Brain microvascular endothelial cell (primary cell): Measurements from ENCODE around the gene DOCK1.

Experiments used
- DNase-seq: peaks from one replicate; pipeline ENCODE4 v3.0.0-alpha.2; 2020
- H3K27ac ChIP-seq: fragments of 250-450 bp; sonication (Bioruptor Pico); 2 replicates; pipeline ENCODE4 v1.5.1; 2020; ENCODE audit warnings: mild to moderate bottlenecking, moderate library complexity
- H3K27me3 ChIP-seq: fragments of 250-450 bp; sonication (Bioruptor Pico); replicated peaks from 2 replicates; pipeline ENCODE4 v1.5.1; 2020; ENCODE audit warnings: mild to moderate bottlenecking
- H3K36me3 ChIP-seq: fragments of 250-450 bp; sonication (Bioruptor Pico); replicated peaks from 2 replicates; pipeline ENCODE4 v1.5.1; 2020; ENCODE audit warnings: mild to moderate bottlenecking
- H3K4me3 ChIP-seq: 2 replicates; pipeline ENCODE4 v1.5.1; 2011; ENCODE audit warnings: low read depth, mild to moderate bottlenecking, control low read depth, low read length, moderate library complexity
- in situ Hi-C: cut with HindIII; loops from 2 replicates; pipeline ENCODE4 v1.10.0; 2017; ENCODE audit warnings: low sequenced_read_pairs, low pct_ligation_motif_present
- TF ChIP-seq, protein P1 (sequence below): IDR thresholded peaks from 2 replicates; pipeline ENCODE4 v1.5.1; 2011; ENCODE audit warnings: low read depth, mild to moderate bottlenecking, moderate library complexity, low read length, control low read depth, inconsistent platforms; ENCODE audit errors: missing control alignments

The DOCK1 gene

DNA sequence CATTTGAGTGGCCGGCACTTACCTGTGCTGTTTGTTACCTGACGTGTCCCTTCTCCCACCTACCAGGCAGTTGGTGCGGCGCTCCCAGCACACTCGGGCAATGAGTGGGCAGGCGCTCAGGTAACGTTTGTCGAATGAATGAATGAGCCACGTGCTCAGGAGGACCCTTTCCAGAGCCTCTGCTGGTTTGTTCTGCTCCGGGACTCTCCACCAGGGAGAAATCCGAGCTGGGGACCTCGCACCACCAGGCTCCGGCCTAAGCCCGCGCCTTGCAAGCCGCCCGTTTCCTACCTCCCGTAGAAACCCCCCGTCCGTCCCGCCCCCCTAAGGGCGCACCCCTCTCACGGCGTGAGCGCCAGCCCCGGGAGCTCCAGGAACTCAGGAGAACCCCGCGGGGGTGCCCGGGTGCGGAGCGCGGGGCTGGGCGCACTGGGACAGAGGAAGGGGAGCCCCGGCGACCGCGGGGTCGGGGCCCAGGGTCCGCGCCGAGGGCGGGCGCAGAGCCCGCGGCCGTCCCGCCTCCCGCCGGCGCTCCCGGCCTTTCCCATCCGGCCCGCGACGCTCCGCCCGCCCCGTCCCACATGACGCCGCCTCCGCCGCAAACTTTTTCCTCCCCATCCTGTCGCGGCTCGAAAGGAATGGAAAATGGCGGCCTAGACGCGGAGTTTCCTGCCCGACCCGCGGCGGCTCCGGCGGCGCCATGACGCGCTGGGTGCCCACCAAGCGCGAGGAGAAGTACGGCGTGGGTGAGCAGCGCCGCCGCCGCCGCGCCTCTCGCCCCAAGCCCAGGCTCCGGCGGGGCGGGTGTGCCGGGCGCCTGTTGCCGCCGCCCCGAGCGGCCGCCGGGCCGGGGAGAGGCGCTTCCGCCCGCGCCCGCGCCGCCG is at the start of gene DOCK1:
Gene DOCK1 (plus strand): TSS at position 611 of the 884 bp plus-strand sequence. CDS start 90 bp downstream, at position 701.
- TF ChIP-seq, protein P1, sequence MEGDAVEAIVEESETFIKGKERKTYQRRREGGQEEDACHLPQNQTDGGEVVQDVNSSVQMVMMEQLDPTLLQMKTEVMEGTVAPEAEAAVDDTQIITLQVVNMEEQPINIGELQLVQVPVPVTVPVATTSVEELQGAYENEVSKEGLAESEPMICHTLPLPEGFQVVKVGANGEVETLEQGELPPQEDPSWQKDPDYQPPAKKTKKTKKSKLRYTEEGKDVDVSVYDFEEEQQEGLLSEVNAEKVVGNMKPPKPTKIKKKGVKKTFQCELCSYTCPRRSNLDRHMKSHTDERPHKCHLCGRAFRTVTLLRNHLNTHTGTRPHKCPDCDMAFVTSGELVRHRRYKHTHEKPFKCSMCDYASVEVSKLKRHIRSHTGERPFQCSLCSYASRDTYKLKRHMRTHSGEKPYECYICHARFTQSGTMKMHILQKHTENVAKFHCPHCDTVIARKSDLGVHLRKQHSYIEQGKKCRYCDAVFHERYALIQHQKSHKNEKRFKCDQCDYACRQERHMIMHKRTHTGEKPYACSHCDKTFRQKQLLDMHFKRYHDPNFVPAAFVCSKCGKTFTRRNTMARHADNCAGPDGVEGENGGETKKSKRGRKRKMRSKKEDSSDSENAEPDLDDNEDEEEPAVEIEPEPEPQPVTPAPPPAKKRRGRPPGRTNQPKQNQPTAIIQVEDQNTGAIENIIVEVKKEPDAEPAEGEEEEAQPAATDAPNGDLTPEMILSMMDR = no peak
- Histone ChIP-seq H3K4me3 (peak within 1 kb of the TSS; percentile 74), H3K27me3 (no peaks in the 10 kb centered on the region), H3K36me3 (no peaks in the 10 kb centered on the region), H3K27ac (peak within 1 kb of the TSS; percentile 68)
- DNase-seq = peak; percentile 53
- in situ Hi-C loops = no loop called here

DNA sequence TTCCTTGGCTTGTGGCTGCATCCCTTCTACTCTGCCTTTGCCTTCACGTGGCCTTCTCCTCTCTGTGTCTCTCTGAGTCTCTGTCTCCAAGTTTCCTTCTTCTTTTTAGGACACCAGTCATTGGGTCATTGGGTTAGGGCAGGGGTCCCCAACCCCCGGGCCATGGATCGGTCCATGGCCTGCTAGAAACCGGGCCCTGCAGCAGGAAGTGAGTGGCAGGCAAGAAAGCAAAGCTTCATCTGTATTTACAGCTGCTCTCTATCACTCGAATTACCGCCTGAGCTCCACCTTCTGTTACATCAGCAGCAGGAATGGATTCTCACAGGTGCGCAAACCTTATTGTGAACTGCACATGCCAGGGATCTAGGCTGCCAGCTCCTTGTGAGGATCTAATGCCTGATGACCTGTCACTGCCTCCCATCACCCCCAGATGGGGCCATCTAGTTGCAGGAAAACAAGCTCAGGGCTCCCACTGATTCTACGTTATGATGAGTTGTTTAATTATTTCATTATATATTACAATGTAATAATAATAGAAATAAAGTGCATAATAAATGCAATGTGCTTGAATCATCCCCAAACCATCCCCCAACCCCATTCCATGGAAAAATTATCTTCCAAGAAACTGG is 47.9 kb upstream of the DOCK1 start:
- in situ Hi-C loops = no loop called here
- TF ChIP-seq, protein P1 = no peak
- H3K27me3 ChIP-seq = no peaks in the 10 kb centered on the region

DNA sequence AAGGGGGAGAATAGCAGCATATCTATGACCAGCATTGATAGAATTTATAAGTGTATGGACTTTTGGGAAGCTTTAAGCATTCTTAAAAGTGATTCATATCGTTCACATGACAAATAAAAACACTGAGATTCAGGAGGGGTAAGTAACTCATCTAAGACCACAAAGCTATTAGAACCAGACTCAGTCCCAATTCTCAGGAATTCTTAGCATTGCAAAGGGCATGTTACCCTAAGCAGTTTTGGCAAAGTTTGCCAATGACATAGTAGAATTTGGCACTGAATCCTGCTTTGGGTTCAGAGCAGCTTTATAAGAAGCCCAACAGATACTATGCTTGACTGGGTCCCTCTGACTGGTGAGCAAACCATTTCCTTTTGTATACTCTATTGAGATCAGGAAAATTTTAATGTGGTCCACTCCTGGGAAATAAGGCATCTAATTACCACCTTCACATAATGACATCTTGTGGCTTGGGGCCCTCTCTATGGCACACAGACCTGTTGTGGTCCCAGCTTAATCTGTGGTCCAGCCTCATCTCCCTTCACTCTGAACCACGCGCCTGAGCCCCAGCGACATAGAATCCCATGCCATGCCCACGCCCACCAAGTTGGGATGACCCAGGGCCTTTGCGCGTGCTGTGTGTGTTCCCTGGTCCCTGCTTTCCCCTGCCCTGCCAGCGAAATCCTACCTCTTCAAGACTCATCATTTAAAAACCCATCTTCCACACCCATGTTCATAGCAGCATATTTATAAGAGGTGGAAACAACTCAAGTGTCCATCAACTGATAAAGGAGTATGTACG is 37.5 kb upstream of the DOCK1 start:
- H3K27me3 ChIP-seq = no peaks in the 10 kb centered on the region
- H3K4me3 ChIP-seq = no peak overlapping the region
- in situ Hi-C loops = no loop called here
- TF ChIP-seq, protein P1 = no peak
- peak overlapping the region; percentile 12 for H3K27ac ChIP-seq
- H3K36me3 ChIP-seq = no peaks in the 10 kb centered on the region
- DNase-seq = peak; percentile 85

More for the DNA sequence above, 47.9 kb upstream of the DOCK1 start:
- no peak for DNase-seq
- H3K4me3 ChIP-seq = no peak overlapping the region
- H3K36me3 ChIP-seq = no peaks in the 10 kb centered on the region
- no peak overlapping the region for H3K27ac ChIP-seq

DNA sequence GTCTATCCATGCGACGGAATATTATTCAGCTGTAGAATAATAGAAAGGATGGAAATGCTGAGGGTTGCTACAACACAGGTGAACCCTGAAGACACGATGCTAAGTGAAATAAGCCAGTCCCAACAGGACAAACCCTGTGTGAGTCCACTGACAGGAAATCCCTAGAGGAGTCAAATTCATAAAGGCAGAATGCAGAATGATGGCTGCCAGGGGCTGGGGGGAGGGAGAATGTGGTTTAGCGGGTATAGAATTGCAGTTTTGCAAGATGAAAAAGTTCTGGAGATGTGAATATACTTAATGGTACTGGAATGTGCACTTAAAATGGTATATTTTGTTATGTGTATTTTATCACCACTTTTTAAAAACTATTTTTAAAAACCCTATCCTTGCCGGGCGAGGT is 36.9 kb upstream of the DOCK1 start:
- no peaks in the 10 kb centered on the region for H3K27me3 ChIP-seq
- no peaks in the 10 kb centered on the region for H3K36me3 ChIP-seq
- H3K4me3 ChIP-seq = no peak overlapping the region
- no peak overlapping the region for H3K27ac ChIP-seq
- no peak for DNase-seq
- TF ChIP-seq, protein P1 = no peak
- in situ Hi-C loops = no loop called here

DNA sequence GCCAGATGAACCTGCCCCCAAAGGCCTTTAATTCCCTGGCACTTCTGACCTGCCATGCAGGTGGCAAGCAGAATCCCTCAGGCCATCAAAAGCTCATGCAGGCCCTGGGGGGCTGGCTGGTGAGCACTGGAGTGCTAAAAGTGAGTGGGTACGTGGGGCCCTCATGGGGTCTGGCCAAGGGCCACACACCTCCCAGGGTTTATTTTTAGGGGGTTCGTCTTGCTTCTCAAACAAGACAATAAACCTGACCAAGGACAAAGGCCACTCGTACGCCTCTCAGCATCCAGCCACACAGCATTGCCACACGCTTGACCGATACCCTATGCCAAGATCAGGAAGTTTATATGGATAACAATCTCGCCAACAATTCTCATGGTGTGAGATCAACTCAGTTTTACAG is 33.1 kb upstream of the DOCK1 start:
- TF ChIP-seq, protein P1 = no peak
- no peak overlapping the region for H3K27ac ChIP-seq
- H3K36me3 ChIP-seq = no peaks in the 10 kb centered on the region
- in situ Hi-C loops = no loop called here
- no peaks in the 10 kb centered on the region for H3K27me3 ChIP-seq
- no peak for DNase-seq
- no peak overlapping the region for H3K4me3 ChIP-seq
